ENCODE data around the gene E2F1.
"Not testable (repeated sequence)": the region's sequence is repeated elsewhere in the genome, so short reads cannot be mapped to it uniquely, and the experiment has no call there.

Gene E2F1

GRCh38 chr20:33656783-33657703 is 29.1 kb downstream of the E2F1 start:
- DNase-seq = no peak

- DNase-seq = no peak
These were observed 30.0 kb downstream of the E2F1 start for GRCh38 chr20:33656010-33656782.

DNA sequence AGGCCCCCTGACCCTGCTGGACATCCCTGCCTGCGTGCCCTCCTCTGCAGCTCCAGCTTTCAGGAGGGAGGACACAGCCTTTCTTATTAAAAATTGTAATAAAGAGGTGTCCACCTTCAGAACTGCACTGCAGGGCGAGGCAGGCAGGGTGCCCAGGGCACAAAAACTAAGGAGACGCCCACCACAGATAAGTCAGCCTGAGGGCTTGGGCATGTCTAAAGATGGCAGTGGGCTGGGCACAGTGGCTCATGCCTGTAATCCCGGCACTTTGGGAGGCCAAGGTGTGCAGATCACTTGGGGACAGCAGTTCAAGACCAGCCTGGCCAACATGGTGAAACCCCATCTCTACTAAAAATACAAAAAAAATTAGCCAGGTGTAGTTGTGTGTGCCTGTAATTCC is 31.0 kb downstream of the E2F1 start:
- no peak for DNase-seq

GRCh38 chr20:33654680-33655161 is 31.5 kb downstream of the E2F1 start:
- DNase-seq = no peak

DNA sequence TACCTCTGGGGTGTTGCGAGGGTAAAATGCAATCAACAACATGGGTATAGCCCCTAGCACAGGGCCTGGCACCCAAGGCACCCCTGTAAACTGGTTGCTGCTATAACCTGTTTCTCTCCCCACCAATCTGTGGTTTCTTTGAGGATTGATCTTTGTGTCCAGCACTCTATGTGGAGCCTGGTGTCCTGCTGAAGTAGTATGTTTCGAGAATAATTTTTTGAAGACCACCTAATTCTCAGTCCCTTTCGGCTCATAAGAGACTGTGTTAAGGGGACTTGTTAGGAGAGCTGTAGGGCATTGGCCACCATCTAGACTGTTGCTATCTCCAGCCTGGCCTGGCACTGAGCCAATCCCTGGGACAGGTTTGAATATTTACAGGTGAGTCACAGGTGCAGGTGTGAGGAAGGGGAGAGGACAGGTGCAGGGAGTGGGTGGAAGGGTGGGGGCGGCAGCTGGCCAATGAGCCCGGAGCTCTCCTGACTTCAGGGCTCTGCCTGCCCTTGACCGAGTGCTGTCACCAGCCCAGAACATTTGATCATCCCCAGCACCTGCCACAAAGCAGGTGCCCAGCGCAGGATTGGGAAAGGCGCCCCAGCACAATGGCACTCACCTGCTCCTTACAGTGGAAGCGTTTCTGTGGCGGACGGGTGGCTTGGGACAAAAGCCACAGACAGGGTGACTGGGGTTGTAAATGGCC is 32.1 kb downstream of the E2F1 start:
- peak; percentile 91 for DNase-seq

GRCh38 chr20:33653218-33653899 is 32.8 kb downstream of the E2F1 start:
- DNase-seq = peak; percentile 62

DNA sequence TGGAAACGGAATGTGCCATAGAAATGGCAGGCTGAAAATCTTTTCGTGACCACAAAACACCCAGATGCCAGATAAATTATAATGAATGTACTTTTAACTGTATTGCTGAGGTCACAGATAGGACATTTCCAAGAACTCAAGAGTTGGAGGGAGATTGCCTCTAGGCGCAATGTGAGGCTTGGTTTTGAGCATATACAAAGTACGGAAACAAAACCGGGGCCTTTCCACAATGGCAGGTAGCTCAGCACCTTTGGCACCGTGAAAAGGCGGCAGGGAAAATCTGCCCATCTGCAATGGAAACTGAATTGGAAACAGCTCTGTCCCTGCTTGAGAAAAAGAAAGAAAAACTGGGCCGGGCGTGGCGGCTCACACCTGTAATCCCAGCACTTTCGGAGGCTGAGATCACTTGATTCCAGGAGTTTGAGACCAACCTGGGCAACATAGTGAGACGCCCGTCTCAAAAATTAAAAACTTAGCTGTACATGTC is 34.6 kb downstream of the E2F1 start:
- no peak for DNase-seq

DNA sequence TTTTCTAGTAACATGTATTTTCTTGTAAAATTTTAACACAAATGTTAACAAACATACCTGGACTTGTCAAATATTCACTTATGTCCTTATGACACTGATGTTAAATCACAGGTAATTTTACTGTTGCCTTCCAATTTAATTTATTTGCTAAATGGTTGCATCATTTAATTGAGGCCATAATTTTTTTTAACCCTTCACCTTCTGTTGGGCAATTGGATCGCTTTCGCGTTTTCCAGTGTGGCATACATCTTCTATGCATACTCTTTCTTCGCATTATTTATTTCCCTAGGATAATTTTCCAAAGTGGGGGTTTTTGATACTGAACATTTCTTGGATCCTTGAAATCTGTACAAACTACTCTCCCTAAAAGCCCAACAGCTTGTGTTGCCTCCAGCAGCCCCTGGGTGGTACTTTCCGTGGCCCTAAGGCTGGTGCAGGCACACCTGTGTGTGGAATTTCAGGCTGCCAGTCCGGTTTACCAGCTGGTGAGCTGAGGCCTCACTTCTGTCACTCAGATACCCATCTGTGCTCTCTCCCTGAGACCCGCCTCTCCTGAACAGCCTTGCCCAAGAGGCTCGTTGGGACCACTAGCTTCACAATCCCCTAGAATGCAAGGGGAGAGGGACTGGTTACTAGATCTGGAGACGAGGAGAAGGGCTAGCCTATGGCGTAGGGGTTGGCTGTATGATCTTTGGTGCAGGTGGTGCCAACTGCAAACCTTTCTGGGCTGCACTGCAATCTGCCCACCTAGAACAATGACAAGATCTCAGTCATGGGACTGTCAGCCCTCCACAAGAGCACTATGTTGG is 35.2 kb downstream of the E2F1 start:
- DNase-seq = no peak

DNA sequence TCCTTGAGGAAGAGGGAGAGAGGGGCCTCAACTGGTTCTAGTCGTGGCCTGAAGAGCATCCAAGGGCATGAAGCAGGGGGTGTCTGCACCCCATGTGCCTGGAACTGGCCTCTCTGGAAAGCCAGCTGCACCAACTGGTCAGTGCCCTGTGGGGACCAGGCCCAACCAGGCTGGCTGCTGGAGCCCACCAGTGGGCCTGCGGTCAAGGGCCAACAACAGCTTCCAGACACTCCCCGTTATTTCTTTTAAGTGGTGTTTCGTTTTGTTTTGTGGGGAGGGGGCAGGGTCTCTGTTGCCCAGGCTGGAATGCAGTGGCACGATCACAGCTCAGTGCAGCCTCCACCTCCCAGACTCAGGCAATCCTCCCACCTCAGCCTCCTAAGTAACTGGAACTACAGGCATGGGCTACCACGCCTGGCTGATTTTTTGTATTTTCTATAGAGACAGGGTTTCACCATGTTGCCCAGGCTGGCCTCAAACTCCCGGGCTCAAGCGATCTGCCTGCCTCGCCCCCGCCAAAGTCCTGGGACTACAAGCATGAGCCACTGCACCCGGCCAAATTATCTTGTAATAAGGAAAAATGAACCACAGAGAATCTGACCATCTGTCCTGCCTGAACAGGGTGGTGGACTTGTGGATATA is 36.0 kb downstream of the E2F1 start:
- no peak for DNase-seq

GRCh38 chr20:33649201-33649681 is 36.9 kb downstream of the E2F1 start:
- DNase-seq = no peak

GRCh38 chr20:33648396-33649004 is 37.7 kb downstream of the E2F1 start:
- no peak for DNase-seq

DNA sequence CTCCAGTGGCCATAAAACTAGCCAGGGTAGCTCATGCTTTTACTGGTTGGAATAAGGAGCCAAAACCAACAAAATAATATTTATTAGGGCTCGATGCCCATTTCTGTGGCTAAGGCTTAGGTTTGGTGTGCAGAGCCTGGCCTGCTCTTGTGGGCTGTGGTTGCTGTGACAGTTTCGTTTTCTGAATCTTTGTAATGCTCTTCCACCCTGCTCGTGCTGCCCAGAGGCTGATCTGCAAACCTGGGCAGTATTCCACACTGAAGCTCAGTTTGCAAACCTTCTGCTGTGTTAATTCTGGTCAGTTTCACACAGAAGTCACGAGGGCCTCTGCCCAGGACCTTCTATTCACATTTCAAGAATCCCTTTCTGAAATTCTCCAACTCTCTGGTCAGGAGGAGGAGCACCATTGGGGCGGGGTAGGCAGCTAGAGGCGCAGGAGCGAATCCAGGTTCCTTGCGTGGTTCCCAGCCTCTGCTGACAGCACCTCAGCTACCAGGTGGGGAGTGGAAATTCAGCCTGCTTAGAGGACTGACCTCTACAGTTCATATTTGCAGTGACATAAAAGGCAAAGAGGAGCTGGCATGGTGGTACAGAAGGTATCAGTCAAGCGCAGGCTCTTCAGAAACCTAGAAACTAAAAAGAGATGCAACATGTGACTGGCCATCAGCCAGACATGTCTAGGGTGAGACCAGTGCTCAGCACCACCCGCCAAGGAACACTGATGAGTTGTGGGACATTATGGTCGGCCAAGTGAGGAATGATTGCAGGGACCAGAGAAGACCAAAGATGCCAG is 38.4 kb downstream of the E2F1 start:
- DNase-seq = no peak

DNA sequence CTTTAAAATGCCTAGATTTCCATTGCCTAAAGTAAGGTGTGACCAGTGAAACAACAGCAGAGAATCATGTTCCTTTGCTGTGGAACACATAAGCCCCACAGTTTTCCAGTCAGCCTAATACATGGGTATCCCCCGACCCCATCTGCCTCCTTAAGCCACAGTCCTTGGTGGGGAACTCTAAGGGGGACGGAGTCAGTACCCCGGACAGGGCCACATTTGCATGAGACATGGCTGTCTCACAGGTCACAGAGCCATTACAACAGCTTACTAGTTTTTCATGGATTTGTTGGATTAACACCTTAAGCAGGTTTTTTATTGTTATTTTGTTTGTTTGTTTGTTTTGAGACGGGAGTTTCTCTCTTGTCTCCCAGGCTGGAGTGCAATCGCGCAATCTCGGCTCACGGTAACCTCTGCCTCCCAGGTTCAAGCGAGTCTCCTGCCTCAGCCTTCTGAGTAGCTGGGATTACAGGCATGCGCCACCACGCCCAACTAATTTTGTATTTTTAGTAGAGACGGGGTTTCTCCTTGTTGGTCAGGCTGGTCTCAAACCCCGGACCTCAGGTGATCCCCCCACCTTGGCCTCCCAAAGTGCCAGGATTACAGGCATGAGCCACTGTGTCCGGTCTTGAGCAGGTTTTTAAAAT is 39.1 kb downstream of the E2F1 start:
- not testable (repeated sequence) for DNase-seq

DNA sequence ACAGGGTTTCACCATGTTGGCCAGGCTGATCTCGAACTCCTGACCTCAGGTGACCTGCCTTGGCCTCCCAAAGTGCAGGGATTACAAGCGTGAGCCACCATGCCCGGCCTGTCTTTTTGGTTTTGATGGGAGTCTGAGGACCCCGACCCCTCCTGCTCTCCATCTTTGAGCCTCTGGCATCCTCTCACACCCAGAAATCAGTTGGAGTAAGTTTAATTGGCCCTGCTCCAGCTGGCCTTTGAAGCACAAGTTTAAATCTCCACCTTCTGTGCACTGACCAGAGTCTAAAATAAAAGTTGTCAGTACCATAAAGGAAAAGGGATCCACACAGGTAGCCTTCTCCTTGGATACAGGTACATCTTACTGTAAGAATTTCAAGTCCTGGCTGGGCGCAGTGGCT is 40.0 kb downstream of the E2F1 start:
- DNase-seq = no peak

DNA sequence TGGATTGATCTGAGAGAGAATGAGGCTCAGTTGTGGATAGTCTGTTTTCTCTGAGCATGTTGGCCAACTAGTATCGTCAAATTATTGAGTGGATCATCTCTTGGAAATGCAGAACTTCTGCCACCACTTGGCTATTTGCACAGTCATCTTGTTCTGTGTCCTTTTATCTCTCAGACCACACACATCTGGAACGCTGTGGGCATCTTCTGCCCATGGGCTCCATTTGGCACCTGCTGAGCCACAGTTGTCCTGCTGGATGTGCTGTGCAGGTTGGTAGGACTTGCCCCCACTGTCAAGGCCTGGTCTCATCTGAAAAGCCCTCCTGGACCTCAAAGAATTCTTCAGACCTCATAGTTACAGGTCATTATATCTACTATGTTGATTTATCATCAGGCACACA is 40.8 kb downstream of the E2F1 start:
- no peak for DNase-seq

GRCh38 chr20:33645072-33645358 is 41.2 kb downstream of the E2F1 start:
- no peak for DNase-seq

- DNase-seq = no peak
These were observed 41.7 kb downstream of the E2F1 start for GRCh38 chr20:33644313-33645071.

- no peak for DNase-seq
These were observed 45.9 kb downstream of the E2F1 start for GRCh38 chr20:33640287-33640686.

- no peak for DNase-seq
These were observed 49.4 kb downstream of the E2F1 start for GRCh38 chr20:33636776-33637175.
